Stimulated activated CD4-positive, alpha-beta T cell treated with anti-CD3 and anti-CD28 coated beads, Interleukin-12 subunit alpha, Interleukin-12 subunit beta, amount 100 ng/mL, for 4 hours (primary cell): ENCODE measurements around the gene CYP4A22.
"Not testable (repeated sequence)": the region's sequence is repeated elsewhere in the genome, so short reads cannot be mapped to it uniquely, and the experiment has no call there.

Source experiments
- DNase-seq: peaks from one replicate; pipeline ENCODE4 v3.0.0-alpha.2; 2020

The CYP4A22 gene

GRCh38 chr1:47186267-47187185 lies 49.3 kb downstream of the CYP4A22 start:
- no peak for DNase-seq

DNA sequence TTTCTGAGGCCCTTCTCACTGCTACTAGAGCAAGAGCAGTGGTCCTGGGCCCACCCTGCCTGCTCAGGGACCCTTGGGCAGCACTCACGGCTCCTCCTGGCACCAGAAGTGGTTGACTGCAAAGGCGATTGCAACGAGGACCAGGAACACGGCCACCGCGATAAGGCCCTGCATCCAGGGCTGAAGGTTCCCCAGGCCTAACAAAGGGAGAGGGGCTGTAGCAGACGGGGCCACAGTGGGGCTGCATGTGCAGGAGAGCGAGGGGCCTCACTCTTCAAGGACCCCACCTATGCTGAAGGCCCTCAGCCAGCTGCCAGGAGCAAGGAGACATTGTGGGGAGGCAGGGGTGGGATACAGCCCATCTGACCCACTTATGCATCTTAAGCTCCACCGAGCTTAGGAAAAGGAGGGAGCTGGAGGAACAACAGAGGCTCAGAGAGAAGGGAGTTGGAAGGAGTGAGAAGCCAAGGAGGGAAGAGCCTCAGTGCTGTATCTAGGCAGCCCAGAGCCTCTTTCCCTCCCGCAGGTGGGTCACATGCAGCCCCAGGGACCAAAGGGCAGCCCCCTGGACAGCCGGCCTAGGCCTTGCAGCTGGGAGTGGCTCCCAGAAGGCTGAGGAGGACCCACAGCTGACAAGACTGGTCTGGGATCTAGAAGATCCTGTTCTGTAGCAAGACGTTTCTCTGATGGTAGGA lies 50.1 kb downstream of the CYP4A22 start:
- DNase-seq, result no peak

- DNase-seq, result no peak
Observed at GRCh38 chr1:47187926-47188250, 50.6 kb downstream of the CYP4A22 start.

DNA sequence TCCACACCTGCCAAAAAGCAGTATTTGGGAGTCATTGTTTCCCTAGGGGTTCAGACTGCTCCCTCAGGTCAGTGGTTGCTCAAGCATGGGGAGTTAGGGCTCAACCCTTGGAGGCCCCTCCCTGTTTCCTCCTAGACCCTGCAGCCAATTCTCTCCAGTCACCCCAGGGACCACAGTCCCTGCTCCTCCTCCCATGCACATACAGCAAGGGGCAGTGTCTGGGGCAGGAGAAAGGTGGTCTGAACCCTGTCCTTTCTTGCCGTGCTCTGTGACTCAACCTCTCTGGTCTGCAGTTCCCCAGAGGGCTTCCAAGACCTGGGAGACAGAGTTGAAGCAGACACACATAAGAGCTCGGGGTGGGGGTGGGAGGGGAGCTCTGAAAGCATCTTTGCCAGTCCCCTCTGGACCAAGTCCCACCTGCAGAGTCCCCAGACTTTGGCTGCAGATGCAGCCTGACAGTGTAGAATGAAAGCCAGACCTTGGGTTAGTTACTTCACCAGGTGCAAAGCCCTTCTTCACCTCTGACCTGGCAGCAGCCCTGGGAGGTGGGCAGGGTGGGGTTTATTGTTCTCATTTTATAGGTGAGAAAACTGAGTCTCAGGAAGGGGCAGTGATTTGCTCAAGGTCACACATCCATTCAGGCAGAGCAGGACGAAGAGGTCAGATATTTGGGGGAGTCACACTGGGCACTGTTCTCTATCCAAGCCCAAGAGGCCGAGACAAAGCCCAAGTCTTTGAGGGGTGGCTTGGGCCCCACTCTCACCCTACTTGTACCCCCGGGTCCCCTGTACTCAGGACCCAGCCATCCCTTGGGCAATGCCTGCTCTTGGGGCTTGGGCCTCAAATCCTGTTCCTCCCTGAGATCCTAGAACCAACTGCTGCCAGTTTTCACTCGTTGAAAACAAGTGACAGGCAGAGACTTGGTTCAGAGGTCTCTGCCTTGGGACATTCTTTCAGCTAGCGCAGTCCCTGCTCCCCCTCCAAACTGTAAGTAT lies 51.8 kb downstream of the CYP4A22 start:
- DNase-seq, result no peak

DNA sequence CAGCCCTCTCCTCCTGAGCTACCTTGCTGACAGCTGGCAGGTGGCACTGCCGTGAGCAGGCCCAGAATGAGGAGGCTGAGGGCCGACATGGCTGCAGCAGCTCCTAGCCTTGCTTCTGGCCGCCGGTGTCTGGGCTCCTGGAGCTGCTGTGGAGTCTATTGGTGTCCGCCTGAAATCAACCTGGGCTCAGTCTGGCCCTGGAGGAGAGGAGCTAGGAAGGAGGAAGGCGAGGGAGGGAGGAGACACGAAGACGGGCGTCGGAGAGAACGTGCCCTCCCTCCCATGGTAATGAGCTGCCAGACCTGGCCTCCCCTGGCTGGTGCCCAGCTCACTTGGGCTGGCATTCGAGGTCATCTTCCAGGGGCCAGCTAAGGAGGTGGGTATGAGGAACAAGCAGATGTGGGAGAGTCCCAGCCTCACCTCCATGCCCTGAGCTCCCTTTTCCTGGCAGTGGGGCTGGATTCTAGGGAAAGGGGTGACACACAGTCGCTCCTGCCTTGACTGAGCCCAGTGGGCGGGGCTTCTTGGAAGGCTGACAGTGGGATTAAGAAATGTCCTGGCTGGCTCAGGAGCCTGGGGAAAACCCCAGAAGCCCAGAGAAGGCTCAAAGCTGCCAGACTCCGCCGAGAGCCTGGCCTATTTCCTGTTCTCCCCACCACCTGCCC lies 52.7 kb downstream of the CYP4A22 start, which contains the start of gene PDZK1IP1:
PDZK1IP1 (minus strand) TSS at position 193 of the 665 bp plus-strand sequence; CDS start at position 89, 104 bp downstream.
- DNase-seq, result no peak

- no peak for DNase-seq
Observed at GRCh38 chr1:47190509-47190855, 53.2 kb downstream of the CYP4A22 start.

DNA sequence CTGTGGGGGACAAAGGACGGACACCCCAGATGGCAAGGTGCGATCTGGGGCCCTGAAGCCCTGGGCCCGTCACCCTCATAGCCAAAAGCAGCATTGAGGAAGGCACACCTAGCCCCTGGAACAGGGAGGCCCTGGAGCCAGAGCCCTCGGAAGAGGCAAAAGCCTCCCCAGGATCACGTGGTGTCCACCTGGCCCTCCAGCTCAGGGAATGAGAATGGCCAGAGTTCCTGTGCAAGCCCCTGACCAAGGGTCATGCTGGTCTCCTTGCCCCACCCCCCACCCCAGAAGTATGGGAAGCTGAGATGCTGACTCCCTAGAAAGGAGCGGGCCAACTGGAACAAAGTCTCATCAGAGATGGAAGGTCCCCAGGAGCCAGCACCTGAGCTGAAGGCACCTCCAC lies 53.6 kb downstream of the CYP4A22 start:
- DNase-seq, result no peak

GRCh38 chr1:47191940-47192457 lies 54.8 kb downstream of the CYP4A22 start:
- no peak for DNase-seq

DNA sequence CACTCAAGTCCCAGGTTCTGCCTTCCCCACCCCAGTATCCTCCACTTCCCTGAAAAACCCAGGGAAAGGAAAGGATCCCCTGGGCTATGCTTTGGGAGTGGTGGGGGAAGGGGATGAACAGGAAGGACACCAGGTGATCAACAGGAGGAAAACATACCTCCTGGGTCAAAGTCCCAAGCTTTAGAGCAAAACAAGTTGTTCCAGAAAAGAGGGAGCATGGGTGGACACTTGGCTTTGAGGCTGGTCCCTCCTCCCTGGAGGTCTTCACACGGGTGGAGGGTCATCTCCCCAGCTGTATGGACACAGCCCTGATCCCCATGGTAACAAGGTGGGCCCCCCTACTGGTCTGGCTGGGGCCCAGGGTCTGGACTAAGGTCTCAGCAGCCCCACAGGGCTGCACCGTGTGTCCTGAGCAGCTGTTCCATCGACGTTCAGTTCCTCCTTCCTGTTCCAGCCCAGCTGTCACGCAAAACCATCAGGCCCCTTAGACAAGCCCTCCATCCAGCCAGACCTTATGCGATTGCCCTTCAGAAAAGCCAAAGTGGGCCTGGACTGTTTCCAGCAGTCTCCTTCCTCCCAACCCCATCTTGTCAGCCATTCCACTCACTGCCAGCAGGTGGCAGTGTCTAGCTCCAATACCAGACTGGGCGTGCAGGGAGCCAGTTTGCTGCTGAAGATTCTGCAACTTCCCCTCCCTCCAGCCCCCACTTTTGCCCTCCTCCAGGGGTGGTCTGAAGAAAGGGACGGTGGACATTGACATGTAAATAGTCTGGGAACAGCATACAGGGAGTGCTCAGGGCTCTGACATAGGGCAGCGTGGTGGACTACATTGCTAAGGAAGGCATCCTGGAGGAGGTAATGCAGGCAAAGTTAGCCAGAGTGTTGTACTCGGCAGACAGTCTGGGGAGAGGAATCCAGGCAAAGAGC lies 55.5 kb downstream of the CYP4A22 start:
- DNase-seq, result peak; percentile 63

GRCh38 chr1:47193496-47193895 lies 56.3 kb downstream of the CYP4A22 start:
- not testable (repeated sequence) for DNase-seq

GRCh38 chr1:47194311-47194710 lies 57.1 kb downstream of the CYP4A22 start:
- no peak for DNase-seq

DNA sequence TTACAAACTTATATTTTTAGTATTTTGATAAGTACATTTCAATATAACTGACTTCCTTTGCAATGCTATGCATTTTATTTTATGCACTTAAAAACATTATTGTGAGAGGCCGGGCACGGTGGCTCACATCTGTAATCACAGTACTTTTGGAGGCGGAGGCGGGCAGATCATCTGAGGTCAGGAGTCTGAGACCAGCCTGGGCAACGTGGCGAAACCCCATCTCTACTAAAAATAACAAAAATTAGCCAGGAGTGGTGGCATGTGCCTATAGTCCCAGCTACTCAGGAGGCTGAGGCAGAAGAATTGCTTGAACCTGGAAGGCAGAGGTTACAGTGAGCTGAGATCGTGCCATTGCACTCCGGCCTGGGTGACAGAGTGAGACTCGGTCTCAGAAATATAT lies 58.7 kb downstream of the CYP4A22 start:
- not testable (repeated sequence) for DNase-seq

- DNase-seq, result no peak
Observed at GRCh38 chr1:47196622-47197021, 59.4 kb downstream of the CYP4A22 start.

- DNase-seq, result no peak
Observed at GRCh38 chr1:47198214-47198613, 61.0 kb downstream of the CYP4A22 start.
